WI38 (cell line): Measurements from ENCODE around the gene PRND.
"Not testable (repeated sequence)": the region's sequence is repeated elsewhere in the genome, so short reads cannot be mapped to it uniquely, and the experiment has no call there.

ENCODE experiments used
- H3K4me3 ChIP-seq: 2 replicates; pipeline ENCODE4 v1.5.1; 2011; ENCODE audit warnings: low read depth, mild to moderate bottlenecking, control low read depth, low read length
- CTCF ChIP-seq: IDR thresholded peaks from 2 replicates; pipeline ENCODE4 v1.5.1; 2012; ENCODE audit warnings: low read depth, mild to moderate bottlenecking, control low read depth, low read length

The PRND gene

DNA sequence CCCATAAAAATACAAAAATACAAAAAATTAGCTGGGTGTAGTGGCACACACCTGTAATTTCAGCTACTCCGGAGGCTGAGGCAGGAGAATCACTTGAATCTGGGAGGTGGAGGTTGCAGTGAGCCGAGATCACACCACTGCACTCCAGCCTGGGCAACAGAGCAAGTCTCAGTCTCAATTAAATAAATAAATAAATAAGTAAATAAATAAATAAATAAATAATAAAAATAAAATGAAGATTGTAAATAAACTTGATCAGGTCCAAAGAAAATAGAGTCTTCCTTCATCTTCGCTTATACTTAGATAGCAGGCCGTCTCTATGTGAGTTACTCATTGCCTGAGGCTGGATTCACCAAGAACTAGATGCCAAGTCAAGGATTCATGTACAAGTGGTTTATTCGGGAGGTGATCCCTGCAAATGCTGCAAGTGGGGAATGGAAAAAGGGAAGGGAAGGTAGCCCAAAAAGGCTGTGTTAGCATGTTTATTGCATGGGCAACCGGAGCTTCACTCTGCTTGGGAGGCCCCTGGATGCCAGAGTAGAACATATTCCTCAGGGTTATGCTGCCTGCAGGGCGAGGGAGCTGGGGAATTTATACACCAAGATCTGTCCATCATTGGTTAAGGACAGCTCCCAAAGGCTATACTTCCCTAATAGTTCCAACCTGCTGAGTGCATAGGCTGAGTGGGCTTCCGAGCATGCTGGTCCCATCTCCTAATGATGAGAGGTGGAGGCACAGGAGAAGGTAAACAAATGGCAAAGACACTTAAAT is 16.3 kb downstream of the PRND start:
- no peak for TF ChIP-seq CTCF
- no peak overlapping the region for H3K4me3 ChIP-seq

- H3K4me3 ChIP-seq, result no peak overlapping the region
- peak; percentile 86 for TF ChIP-seq CTCF
Observed at GRCh38 chr20:4740774-4741431, 19.2 kb downstream of the PRND start.

- no peak for TF ChIP-seq CTCF
- H3K4me3 ChIP-seq, result no peak overlapping the region
Observed at GRCh38 chr20:4748847-4749246, 27.1 kb downstream of the PRND start.

DNA sequence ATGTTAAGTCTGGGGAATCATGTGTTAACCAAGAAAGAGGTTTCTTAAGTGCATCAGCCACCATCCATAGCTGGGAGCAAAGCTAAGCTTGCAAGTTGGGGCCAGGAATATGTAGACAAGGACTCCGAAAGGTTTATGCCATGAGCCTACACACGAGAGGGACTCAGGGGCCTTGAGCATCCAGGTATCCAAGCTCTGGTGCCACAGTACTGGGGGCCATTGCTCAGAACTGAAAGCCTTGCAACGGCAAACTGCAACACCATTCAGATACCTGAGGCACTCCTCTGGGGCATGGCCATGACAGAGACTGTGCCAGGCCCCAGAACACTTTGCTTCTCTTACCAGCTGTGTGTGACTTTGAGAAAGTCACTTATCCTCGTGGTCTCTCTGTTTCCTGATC is 27.6 kb downstream of the PRND start:
- TF ChIP-seq CTCF, result no peak
- H3K4me3 ChIP-seq, result no peak overlapping the region

GRCh38 chr20:4750381-4750780 is 28.7 kb downstream of the PRND start:
- TF ChIP-seq CTCF, result no peak
- no peak overlapping the region for H3K4me3 ChIP-seq

DNA sequence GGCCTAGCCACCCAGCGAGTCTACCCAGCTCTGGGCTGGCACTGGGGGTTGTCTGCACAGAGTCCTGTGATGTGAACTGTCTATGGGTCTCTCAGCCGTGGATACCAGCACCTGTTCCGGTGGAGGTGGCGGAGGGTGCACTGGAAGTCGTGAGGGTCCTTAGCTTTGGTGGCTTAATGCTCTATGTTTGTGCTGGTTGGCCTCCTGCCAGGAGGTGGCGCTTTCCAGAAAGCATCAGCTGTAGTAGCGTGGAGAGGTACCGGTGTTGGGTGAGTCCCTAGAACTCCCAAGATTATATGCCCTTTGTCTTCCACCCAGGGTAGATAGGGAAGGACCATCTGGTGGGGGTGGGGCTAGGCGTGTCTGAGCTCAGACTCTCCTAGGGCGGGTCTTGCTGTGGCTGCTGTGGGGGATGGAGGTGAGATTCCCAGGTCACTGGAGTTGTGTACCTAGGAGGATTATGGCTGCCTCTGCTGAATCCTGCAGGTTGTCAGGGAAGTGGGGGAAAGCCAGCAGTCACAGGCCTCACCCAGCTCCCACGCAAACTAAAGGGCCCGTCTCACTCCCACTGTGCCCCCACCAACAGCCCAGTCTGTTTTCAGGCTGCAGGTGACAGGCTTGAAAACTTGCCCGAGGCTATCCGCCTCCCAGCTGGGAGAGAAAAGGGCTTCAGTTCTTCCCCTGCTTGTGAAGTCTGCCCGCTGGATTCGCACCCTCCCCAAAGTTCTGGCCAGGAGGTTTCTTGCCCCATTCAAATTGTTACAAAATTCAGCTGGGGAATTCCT is 37.6 kb downstream of the PRND start:
- H3K4me3 ChIP-seq, result not testable (repeated sequence)

DNA sequence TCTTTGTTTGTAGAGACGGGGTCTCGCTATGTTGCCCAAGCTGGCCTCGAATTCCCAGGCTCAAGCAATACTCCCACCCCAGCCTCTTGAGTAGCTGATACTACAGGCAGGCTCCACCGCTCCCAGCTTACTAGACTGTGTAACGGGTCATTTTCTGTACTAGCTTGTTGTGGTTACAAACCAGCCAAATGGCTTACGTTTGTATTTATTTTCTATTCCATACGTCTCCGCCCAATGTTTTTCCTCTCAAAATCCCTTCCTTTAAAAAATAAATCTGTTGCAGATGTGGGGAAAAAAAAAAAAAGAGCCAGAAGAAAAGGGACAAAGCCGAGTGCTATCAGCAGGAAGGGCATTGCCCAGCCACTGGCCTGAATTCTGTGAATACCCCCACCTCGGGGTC is 41.6 kb downstream of the PRND start:
- no peak overlapping the region for H3K4me3 ChIP-seq
- no peak for TF ChIP-seq CTCF
